Measurements from ENCODE around the gene DCC. TPM values are rescaled to one million over a fixed set of nuclear protein-coding genes. Genes with fewer than 3 reads are reported as not detected.

The DCC gene
- total and polyA plus RNA-seq, 2 experiments from 2014 or later: 0.53 to 0.73 TPM

GRCh38 chr18:52334307-52334706 is 5.7 kb upstream of the DCC start (continued):
- TF ChIP-seq REST (IDR thresholded peaks at IDR 0.05; ENCODE audit: unreplicated experiment): no peak
- no peak for TF ChIP-seq EZH2phosphoT487 (IDR thresholded peaks at IDR 0.05; ENCODE audit: unreplicated experiment)

- Mint-ChIP-seq H3K9me3 (no peaks in the 10 kb centered on the region; the same call in none of the 3 replicates), H3K4me3 (no peak overlapping the region), H3K27ac (no peak overlapping the region), H3K36me3 (ENCODE audit: low read depth) (no peaks in the 10 kb centered on the region), H3K4me1 (peaks cover 10% of the 10 kb centered on the region; the same call in 2 of the 3 replicates), H3K27me3 (ENCODE audit: insufficient read depth, low read depth, poor library complexity) (peaks cover 3% of the 10 kb centered on the region)
- Histone ChIP-seq H3K27me3 (ENCODE audit: insufficient read depth) (peaks cover 23% of the 10 kb centered on the region), H3K27ac (ENCODE audit: low read depth) (no peak overlapping the region), H3K36me3 (ENCODE audit: insufficient read depth) (no peaks in the 10 kb centered on the region), H4K20me1 (replicated peaks; ENCODE audit: insufficient read depth) (no peaks in the 10 kb centered on the region), H3F3A (replicated peaks; ENCODE audit: low read depth) (no peaks in the 10 kb centered on the region), H2AFZ (no peak overlapping the region), H3K4me1 (ENCODE audit: insufficient read depth) (peaks cover 10% of the 10 kb centered on the region; the same call in 1 of the 2 replicates), H3K4me3 (no peak overlapping the region), H3K9me2 (ENCODE audit: insufficient read depth) (0 out of 2 replicates have a peak, but pooled peaks cover 5% of the 10 kb centered on the region), H3K4me2 (no peak overlapping the region), H3K79me2 (replicated peaks; ENCODE audit: insufficient read depth) (no peaks in the 10 kb centered on the region)
- DNase-seq (ENCODE audit: low spot score): no peak
- ATAC-seq: no peak
- no peak for TF ChIP-seq EZH2phosphoT487 (IDR thresholded peaks at IDR 0.05; ENCODE audit: unreplicated experiment)
Observed at GRCh38 chr18:52334896-52335295, 5.1 kb upstream of the DCC start.

- Histone ChIP-seq H3K4me1 (ENCODE audit: insufficient read depth) (peaks cover 15% of the 10 kb centered on the region), H3K27ac (ENCODE audit: low read depth) (no peak overlapping the region)
- no peak for DNase-seq (ENCODE audit: low spot score)
- no peak for TF ChIP-seq POLR2AphosphoS5 (IDR thresholded peaks at IDR 0.05; ENCODE audit: low read depth)
- no peak for TF ChIP-seq ZNF114 (CRISPR knock-in tag; IDR thresholded peaks at IDR 0.05)
- no peak for TF ChIP-seq ZNF331 (CRISPR knock-in tag; IDR thresholded peaks at IDR 0.05; ENCODE audit: low read depth)
- no peak for TF ChIP-seq STAT1 (IDR thresholded peaks at IDR 0.05; ENCODE audit: unreplicated experiment)
- TF ChIP-seq ZNF462 (CRISPR knock-in tag; IDR thresholded peaks at IDR 0.05): no peak
- no peak for TF ChIP-seq EZH2phosphoT487 (IDR thresholded peaks at IDR 0.05; ENCODE audit: unreplicated experiment)
- no peak for TF ChIP-seq CTCF (conservative IDR thresholded peaks at IDR 0.05; ENCODE audit: low read depth in 2 of 2)
Observed at GRCh38 chr18:52337276-52337675, 2.7 kb upstream of the DCC start.

More at GRCh38 chr18:52337276-52337675, 2.7 kb upstream of the DCC start:
- Histone ChIP-seq H3K36me3 (ENCODE audit: insufficient read depth) (no peaks in the 10 kb centered on the region), H3K27me3 (ENCODE audit: insufficient read depth) (peaks cover 46% of the 10 kb centered on the region), H2AFZ (no peak overlapping the region), H4K20me1 (replicated peaks; ENCODE audit: insufficient read depth) (no peaks in the 10 kb centered on the region), H3F3A (replicated peaks; ENCODE audit: low read depth) (0 out of 2 replicates have a peak, but pooled peaks cover 3% of the 10 kb centered on the region), H3K4me2 (no peak overlapping the region), H3K4me3 (no peak overlapping the region), H3K9me2 (ENCODE audit: insufficient read depth) (0 out of 2 replicates have a peak, but pooled peaks cover 5% of the 10 kb centered on the region), H3K79me2 (replicated peaks; ENCODE audit: insufficient read depth) (no peaks in the 10 kb centered on the region)
- Mint-ChIP-seq H3K27ac (no peak overlapping the region), H3K4me1 (peaks cover 24% of the 10 kb centered on the region; the same call in 2 of the 3 replicates), H3K36me3 (ENCODE audit: low read depth) (no peaks in the 10 kb centered on the region), H3K27me3 (ENCODE audit: insufficient read depth, low read depth, poor library complexity) (peaks cover 3% of the 10 kb centered on the region), H3K9me3 (no peaks in the 10 kb centered on the region; the same call in none of the 3 replicates), H3K4me3 (no peak overlapping the region)
- ATAC-seq: no peak

Data from GM23338 (cell line).